GM12878 (cell line): Measurements from ENCODE around the gene PAX6. TPM values are rescaled to one million over a fixed set of nuclear protein-coding genes. Genes with fewer than 3 reads are reported as not detected.

Source experiments
- ATAC-seq: fragments of 200-7000 bp; cut with Tn5 transposase; 3 replicates; pipeline ENCODE4 v1.9.1; 2020; ENCODE audit warnings: mild to moderate bottlenecking, moderate library complexity
- BruUV-seq: library from RNA; stranded (reverse); fragments of 400-500 nt; replicated peaks from 2 replicates; lab custom pipeline; 2021; lab: Mats Ljungman, UMichigan
- CTCF ChIA-PET: fragments of 300-600 bp; sonication (Branson Sonifier 250); formaldehyde crosslinking; extraction: SDS; loops from one replicate; lab custom pipeline; 2021; ENCODE audit warnings: inconsistent platforms; lab: Yijun Ruan, JAX
- POLR2A ChIA-PET: fragments of 350-600 bp; formaldehyde crosslinking; extraction: SDS; loops from one replicate; lab custom pipeline; 2021; ENCODE audit warnings: inconsistent platforms; lab: Charles Lee
- RAD21 ChIA-PET: fragments of 300-600 bp; sonication (Branson Sonifier 250); formaldehyde crosslinking; loops from one replicate; lab custom pipeline; 2023; ENCODE audit warnings: antibody characterized with exemption; ENCODE audit not compliant: unreplicated experiment; lab: Charles Lee
- SMC1A ChIA-PET: fragments of 300-600 bp; sonication (Branson Sonifier 250); formaldehyde crosslinking; loops from one replicate; lab custom pipeline; 2023; ENCODE audit not compliant: unreplicated experiment, uncharacterized antibody; lab: Charles Lee
- DNase-seq: peaks from one replicate; pipeline ENCODE4 v3.0.0-alpha.2; 2011; ENCODE audit warnings: low read depth, low spot score
- FAIRE-seq: peaks from 3 replicates; lab custom pipeline; 2011; peaks lifted over from hg19 to GRCh38; lab: Jason Lieb, UNC
- H2AFZ ChIP-seq: 2 replicates; pipeline ENCODE4 v1.6.0; 2011; ENCODE audit warnings: low read depth, low read length, control low read depth; ENCODE audit not compliant: control insufficient read depth
- H3K27ac ChIP-seq: 2 replicates; pipeline ENCODE4 v1.5.1; 2011; ENCODE audit warnings: control low read depth; ENCODE audit not compliant: control insufficient read depth, insufficient read depth
- H3K27me3 ChIP-seq, 2 experiments: replicated peaks in 1 of 2; 2 replicates each; pipeline versions ENCODE4 v1.6.0 to v1.6.1; 2011; ENCODE audit warnings: low read length in 1 of 2; ENCODE audit not compliant: control insufficient read depth in 2 of 2, insufficient read depth in 2 of 2
- H3K36me3 ChIP-seq, 2 experiments: 2 replicates each; pipeline ENCODE4 v1.5.1; 2011; ENCODE audit warnings: low read length in 1 of 2; ENCODE audit not compliant: control insufficient read depth in 2 of 2, insufficient read depth in 2 of 2
- H3K4me1 ChIP-seq: 2 replicates; pipeline ENCODE4 v1.6.1; 2011; ENCODE audit warnings: mild to moderate bottlenecking, low read length, moderate library complexity, mixed read lengths; ENCODE audit not compliant: control insufficient read depth, insufficient read depth
- H3K4me2 ChIP-seq: 2 replicates; pipeline ENCODE4 v1.6.0; 2011; ENCODE audit warnings: control low read depth; ENCODE audit not compliant: control insufficient read depth, insufficient read depth
- H3K4me3 ChIP-seq: fragments of 200-600 bp; sonication (generic); 2 replicates; pipeline ENCODE4 v1.5.1; 2016
- H3K79me2 ChIP-seq: 2 replicates; pipeline ENCODE4 v1.6.0; 2011; ENCODE audit warnings: low read length; ENCODE audit not compliant: control insufficient read depth, insufficient read depth
- H3K9ac ChIP-seq: 2 replicates; pipeline ENCODE4 v1.8.0; 2011; ENCODE audit warnings: low read length, control low read depth, mixed read lengths; ENCODE audit not compliant: control insufficient read depth, insufficient read depth
- H3K9me3 ChIP-seq: replicated peaks from 3 replicates; pipeline ENCODE4 v1.5.1; 2011; ENCODE audit warnings: mild to moderate bottlenecking, low read length; ENCODE audit not compliant: control insufficient read depth, insufficient read depth
- H4K20me1 ChIP-seq: 2 replicates; pipeline ENCODE4 v1.6.0; 2011; ENCODE audit not compliant: control insufficient read depth, insufficient read depth
- BCL11A ChIP-seq: IDR thresholded peaks from 2 replicates; pipeline ENCODE4 v1.6.1; 2011; ENCODE audit warnings: low read depth, low read length
- NR2F1 ChIP-seq: fragments of 450-650 bp; conservative IDR thresholded peaks from 2 replicates; pipeline ENCODE4 v1.6.1; 2017; ENCODE audit warnings: mild to moderate bottlenecking
- RAD21 ChIP-seq: IDR thresholded peaks from 2 replicates; pipeline ENCODE4 v1.6.1; 2011; ENCODE audit warnings: mild to moderate bottlenecking, low read depth, low read length, moderate library complexity; ENCODE audit not compliant: insufficient read depth
- SPI1 ChIP-seq: IDR thresholded peaks from 2 replicates; pipeline ENCODE4 v1.6.1; 2011; ENCODE audit warnings: low read depth, mild to moderate bottlenecking, low read length, moderate library complexity, borderline replicate concordance; ENCODE audit not compliant: insufficient read depth
- ZZZ3 ChIP-seq: IDR thresholded peaks from 2 replicates; pipeline ENCODE4 v1.6.1; 2011; ENCODE audit warnings: low read depth; ENCODE audit not compliant: control insufficient read depth, insufficient read length
- WGBS: methylation state at CpG from one replicate; pipeline ENCODE4 v1.1.6; 2016; ENCODE audit warnings: low lambda C conversion rate; ENCODE audit not compliant: insufficient replicate concordance, insufficient coverage; ENCODE audit errors: missing lambda C conversion rate; 5-methylcytosine and 5-hydroxymethylcytosine counted together
- in situ Hi-C: fragments of 300-500 bp; cut with MboI; formaldehyde crosslinking; loops from 9 replicates; pipeline ENCODE4 v1.14.3; 2018; ENCODE audit warnings: mixed read lengths
- intact Hi-C: fragments of 100-400 bp; cut with micrococcal nuclease; formaldehyde crosslinking; loops from one replicate; pipeline ENCODE4 v1.14.2; 2022; ENCODE audit not compliant: unreplicated experiment
- polyA plus RNA-seq, 11 experiments: library from polyadenylated mRNA; depleted of rRNA in 4 of 11; unstranded in 6 of 11; stranded (reverse) in 5 of 11; fragments of >200 nt; fragmentation: Nextera tagmentation in 4 of 11; fragmentation: Illumina TruSeq in 1 of 11; extraction: Ambion mirVana in 4 of 11; extraction: Trizol in 1 of 11; gene quantifications; 1 replicate in 1 of 11; 2 replicates in 10 of 11; pipeline versions ENCODE4 v1.2.1 to v1.2.3, GENCODE V29; 2011 to 2016; ENCODE audit warnings: inconsistent platforms in 2 of 11, missing spikeins in 2 of 11, low read depth in 1 of 11
- total RNA-seq, 4 experiments: library from RNA; depleted of rRNA in 3 of 4; stranded (reverse); fragments of >200 nt in 3 of 4; fragmentation: Illumina TruSeq in 1 of 4; extraction: Trizol in 1 of 4; gene quantifications; 2 replicates each; pipeline versions ENCODE4 v1.2.1 to v1.2.3, GENCODE V29; 2013 to 2021
- TF ChIP-seq, protein P1 (sequence below): fragments of 450-650 bp; IDR thresholded peaks from 2 replicates; pipeline ENCODE4 v1.6.1; 2014; ENCODE audit warnings: mild to moderate bottlenecking
- TF ChIP-seq, protein P2 (sequence below), 3 experiments: IDR thresholded peaks in 2 of 3; conservative IDR thresholded peaks in 1 of 3; 2 replicates each; pipeline ENCODE4 v1.5.1; 2011; ENCODE audit warnings: low read depth in 3 of 3, low read length in 3 of 3, mild to moderate bottlenecking in 3 of 3, control low read depth in 2 of 3, moderate library complexity in 2 of 3, inconsistent platforms in 1 of 3, mixed read lengths in 1 of 3; ENCODE audit not compliant: control insufficient read depth in 2 of 3, insufficient read depth in 1 of 3; ENCODE audit errors: extremely low read depth in 1 of 3

The PAX6 gene
- total and polyA plus RNA-seq, 10 of the 15 experiments (the other 5 are each of a cell fraction or from before 2014, with no cell fraction given): 0.06 to 0.26 (median 0.10) TPM; not detected in 3

DNA sequence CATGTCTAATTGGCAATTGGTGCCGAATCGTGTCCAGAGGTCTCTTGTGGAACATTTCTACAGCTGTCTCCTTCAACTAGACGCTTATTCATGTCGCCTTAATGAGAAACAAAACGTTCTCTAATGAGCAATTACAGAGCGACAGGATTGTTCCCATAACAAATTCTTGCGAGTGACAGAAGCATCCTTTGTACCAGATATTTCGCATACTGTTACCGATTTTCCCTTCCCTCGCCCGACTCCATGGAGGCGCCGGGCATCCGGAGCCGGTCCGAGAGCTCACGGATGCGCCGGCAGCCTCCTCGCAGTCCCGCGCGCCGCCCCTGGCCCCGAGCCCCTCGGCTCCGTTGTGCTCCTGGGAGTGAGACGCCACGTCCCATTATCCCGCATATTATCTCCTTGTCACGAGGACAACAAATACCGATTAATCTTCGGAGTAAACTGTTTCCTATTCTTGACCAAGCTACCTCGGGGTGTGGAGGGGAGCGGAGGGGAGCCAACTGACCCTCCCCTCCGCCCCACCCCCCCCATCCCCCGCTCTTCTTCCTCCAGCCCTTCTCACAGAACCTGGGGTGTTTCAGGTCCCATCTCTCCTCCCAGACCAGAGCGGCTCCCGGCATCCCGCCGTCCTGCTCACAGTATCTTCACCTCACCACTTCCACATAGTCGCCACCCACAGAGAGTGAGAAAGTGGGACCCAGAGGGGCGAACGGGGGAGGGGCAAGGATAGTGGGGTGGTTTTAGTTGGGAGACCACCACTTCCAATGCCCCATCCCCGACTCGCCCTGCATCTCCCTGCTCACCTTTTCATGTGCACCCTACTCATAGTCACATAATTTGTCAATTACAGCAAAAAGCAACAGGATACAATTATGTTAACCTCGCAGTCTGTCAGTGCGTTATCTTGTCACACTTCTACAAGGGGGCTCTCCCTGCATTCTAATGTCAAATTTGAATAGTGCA, 11.4 kb downstream of the PAX6 start (continued):
- TF ChIP-seq, protein P1, sequence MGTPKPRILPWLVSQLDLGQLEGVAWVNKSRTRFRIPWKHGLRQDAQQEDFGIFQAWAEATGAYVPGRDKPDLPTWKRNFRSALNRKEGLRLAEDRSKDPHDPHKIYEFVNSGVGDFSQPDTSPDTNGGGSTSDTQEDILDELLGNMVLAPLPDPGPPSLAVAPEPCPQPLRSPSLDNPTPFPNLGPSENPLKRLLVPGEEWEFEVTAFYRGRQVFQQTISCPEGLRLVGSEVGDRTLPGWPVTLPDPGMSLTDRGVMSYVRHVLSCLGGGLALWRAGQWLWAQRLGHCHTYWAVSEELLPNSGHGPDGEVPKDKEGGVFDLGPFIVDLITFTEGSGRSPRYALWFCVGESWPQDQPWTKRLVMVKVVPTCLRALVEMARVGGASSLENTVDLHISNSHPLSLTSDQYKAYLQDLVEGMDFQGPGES: no peak

DNA sequence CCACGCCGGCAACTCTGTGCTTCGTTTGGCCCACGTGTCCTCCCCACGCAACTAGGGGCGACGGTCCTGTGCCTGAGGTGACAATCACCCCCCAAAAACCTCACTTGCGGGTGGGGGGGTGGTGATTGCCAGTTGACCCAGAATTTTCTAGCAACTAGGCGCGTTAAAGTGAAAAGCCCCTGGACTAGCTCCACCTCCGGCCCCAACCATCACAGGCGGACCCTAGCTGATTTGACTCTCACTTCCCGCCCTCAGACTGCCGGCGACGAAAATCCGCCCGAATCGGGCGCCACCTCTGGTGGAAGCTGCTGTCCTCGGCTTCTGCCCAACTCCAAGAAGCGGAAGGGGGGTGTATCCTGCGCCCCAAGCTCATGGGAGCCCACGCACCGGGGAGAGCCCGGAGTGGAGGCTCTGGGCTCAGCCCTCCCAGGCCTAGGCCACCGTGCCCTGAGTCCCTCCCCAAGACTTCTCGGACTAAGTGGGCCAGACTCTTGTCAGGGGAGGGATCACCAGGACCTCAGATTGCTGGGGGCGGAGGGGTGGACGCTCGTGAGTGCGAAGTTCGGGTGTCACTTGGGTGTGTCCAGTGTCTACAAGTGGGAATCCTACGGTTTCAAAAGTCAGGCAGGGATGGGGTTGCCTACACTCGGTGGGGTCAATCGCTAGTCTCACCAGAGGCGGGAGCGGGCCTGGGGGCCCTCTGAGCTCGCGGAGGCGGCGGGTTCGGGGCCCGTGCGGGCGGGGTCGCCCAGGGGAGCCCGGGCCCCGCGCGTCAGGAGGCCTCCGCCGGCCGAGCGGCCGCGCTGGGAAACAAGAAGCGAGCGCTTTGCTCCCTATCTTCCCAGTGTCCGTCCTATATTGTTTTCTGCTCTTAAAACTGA, 12.3 kb downstream of the PAX6 start:
- Histone ChIP-seq H3K4me1 (no peaks in the 10 kb centered on the region), H3K4me2 (peak overlapping the region; percentile 48; the same call in 1 of the 2 replicates)
- DNase-seq: no peak
- POLR2A ChIA-PET: no interaction called here
- intact Hi-C loops: no loop called here
- TF ChIP-seq, protein P2, sequence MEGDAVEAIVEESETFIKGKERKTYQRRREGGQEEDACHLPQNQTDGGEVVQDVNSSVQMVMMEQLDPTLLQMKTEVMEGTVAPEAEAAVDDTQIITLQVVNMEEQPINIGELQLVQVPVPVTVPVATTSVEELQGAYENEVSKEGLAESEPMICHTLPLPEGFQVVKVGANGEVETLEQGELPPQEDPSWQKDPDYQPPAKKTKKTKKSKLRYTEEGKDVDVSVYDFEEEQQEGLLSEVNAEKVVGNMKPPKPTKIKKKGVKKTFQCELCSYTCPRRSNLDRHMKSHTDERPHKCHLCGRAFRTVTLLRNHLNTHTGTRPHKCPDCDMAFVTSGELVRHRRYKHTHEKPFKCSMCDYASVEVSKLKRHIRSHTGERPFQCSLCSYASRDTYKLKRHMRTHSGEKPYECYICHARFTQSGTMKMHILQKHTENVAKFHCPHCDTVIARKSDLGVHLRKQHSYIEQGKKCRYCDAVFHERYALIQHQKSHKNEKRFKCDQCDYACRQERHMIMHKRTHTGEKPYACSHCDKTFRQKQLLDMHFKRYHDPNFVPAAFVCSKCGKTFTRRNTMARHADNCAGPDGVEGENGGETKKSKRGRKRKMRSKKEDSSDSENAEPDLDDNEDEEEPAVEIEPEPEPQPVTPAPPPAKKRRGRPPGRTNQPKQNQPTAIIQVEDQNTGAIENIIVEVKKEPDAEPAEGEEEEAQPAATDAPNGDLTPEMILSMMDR (IDR thresholded peaks at IDR 0.05 in 2 of 3, conservative IDR thresholded peaks at IDR 0.05 in 1 of 3; ENCODE audit: control insufficient read depth in 2 of 3, extremely low read depth in 1 of 3, insufficient read depth in 1 of 3, low read depth in 3 of 3, low read length in 3 of 3): peak in 2 of 3 experiments; percentile 20 to 27; a peak in 1 of 6 replicates
- no peak for TF ChIP-seq BCL11A
- TF ChIP-seq ZZZ3: no peak
- peak; percentile 33; the same call in 1 of the 2 replicates for TF ChIP-seq RAD21
- 0 out of 2 replicates have a peak, but pooled peaks have one; percentile 1 for TF ChIP-seq SPI1
- TF ChIP-seq NR2F1: no peak
- TF ChIP-seq, all 136 proteins: peak for 3
- Histone ChIP-seq H3K9ac (no peak overlapping the region), H2AFZ (no peak overlapping the region), H3K27ac (no peak overlapping the region), H3K4me3 (no peak overlapping the region; the same call in 1 of the 2 replicates), H3K9me3 (peaks cover 3% of the 10 kb centered on the region; the same call in 1 of the 3 replicates), H3K36me3 (no peaks in the 10 kb centered on the region), H3K27me3 (peaks cover 22 to 39% of the 10 kb centered on the region in 2 experiments), H3K79me2 (no peaks in the 10 kb centered on the region), H4K20me1 (no peaks in the 10 kb centered on the region)
- ChIA-PET SMC1A (interaction anchor here (0.9 to 1.2 kb wide), 2 partner anchors 66 to 157 kb away, joined by 3 to 4 read pairs; no protein-coding TSS in a partner anchor), RAD21 (no interaction called here), CTCF (no interaction called here)
- FAIRE-seq (no peak), ATAC-seq (peak; percentile 38; the same call in 2 of the 3 replicates)
- in situ Hi-C loops: no loop called here
- BruUV-seq: no TSS peak
- 17% methylated on average over 58 of the region's 60 CpGs for WGBS
